ENCODE data around the gene ZNF726.
"Not testable (repeated sequence)": the region's sequence is repeated elsewhere in the genome, so short reads cannot be mapped to it uniquely, and the experiment has no call there.

ZNF726 gene

GRCh38 chr19:23957660-23958281, 43.1 kb downstream of the ZNF726 start (continued):
- TF ChIP-seq PATZ1 (CRISPR knock-in tag; IDR thresholded peaks at IDR 0.05; ENCODE audit: borderline replicate concordance): no peak
- no peak for TF ChIP-seq ZNF8 (CRISPR knock-in tag; IDR thresholded peaks at IDR 0.05)

- ATAC-seq: not testable (repeated sequence)
Measured at GRCh38 chr19:23963396-23963795, 48.7 kb downstream of the ZNF726 start.

- ATAC-seq: not testable (repeated sequence)
Measured at GRCh38 chr19:23963881-23964280, 49.2 kb downstream of the ZNF726 start.

GRCh38 chr19:23964334-23964733, 49.6 kb downstream of the ZNF726 start:
- ATAC-seq: not testable (repeated sequence)

GRCh38 chr19:23969630-23970029, 54.9 kb downstream of the ZNF726 start:
- no peak for ATAC-seq
- TF ChIP-seq PPARA (CRISPR knock-in tag; IDR thresholded peaks at IDR 0.05; ENCODE audit: borderline replicate concordance): no peak
- no peak for TF ChIP-seq ZFP30 (CRISPR knock-in tag; IDR thresholded peaks at IDR 0.05)
- TF ChIP-seq TCF4 (CRISPR knock-in tag; IDR thresholded peaks at IDR 0.05; ENCODE audit: borderline replicate concordance): no peak
- TF ChIP-seq ZFP3 (CRISPR knock-in tag; IDR thresholded peaks at IDR 0.05): no peak
- no peak for TF ChIP-seq ZNF565 (CRISPR knock-in tag; conservative IDR thresholded peaks at IDR 0.05; ENCODE audit: low read depth)
- no peak for TF ChIP-seq ZNF70 (CRISPR knock-in tag; IDR thresholded peaks at IDR 0.05)
- TF ChIP-seq ZC3H10 (CRISPR knock-in tag; IDR thresholded peaks at IDR 0.05): no peak
- TF ChIP-seq OSR1 (CRISPR knock-in tag; IDR thresholded peaks at IDR 0.05): no peak
- TF ChIP-seq RARB (CRISPR knock-in tag; IDR thresholded peaks at IDR 0.05): no peak
- no peak for TF ChIP-seq TOX (CRISPR knock-in tag; IDR thresholded peaks at IDR 0.05; ENCODE audit: borderline replicate concordance)
- no peak for TF ChIP-seq ZNF8 (CRISPR knock-in tag; IDR thresholded peaks at IDR 0.05)
- no peak for TF ChIP-seq ISL1 (CRISPR knock-in tag; IDR thresholded peaks at IDR 0.05)
- no peak for TF ChIP-seq SNAI2 (CRISPR knock-in tag; IDR thresholded peaks at IDR 0.05)
- TF ChIP-seq GLIS3 (CRISPR knock-in tag; IDR thresholded peaks at IDR 0.05): no peak
- TF ChIP-seq CSRNP3 (CRISPR knock-in tag; IDR thresholded peaks at IDR 0.05): no peak
- TF ChIP-seq CREB5 (CRISPR knock-in tag; IDR thresholded peaks at IDR 0.05; ENCODE audit: low read depth): no peak
- TF ChIP-seq ARNTL (CRISPR knock-in tag; IDR thresholded peaks at IDR 0.05; ENCODE audit: borderline replicate concordance, low read depth): no peak
- no peak for TF ChIP-seq CSDC2 (CRISPR knock-in tag; IDR thresholded peaks at IDR 0.05)
- no peak for TF ChIP-seq ESRRG (CRISPR knock-in tag; IDR thresholded peaks at IDR 0.05)
- TF ChIP-seq TSHZ2 (CRISPR knock-in tag; IDR thresholded peaks at IDR 0.05): no peak

Measured in SK-N-SH treated with all-trans-retinoic acid at 6 μM for 48 hours (cell line).